ENCODE measurements around the gene VTI1A.

GRCh38 chr10:112708461-112708860, 261.4 kb downstream of the VTI1A start:
- TF ChIP-seq REST (IDR thresholded peaks at IDR 0.05; ENCODE audit: borderline replicate concordance in 1 of 2, low read depth in 1 of 2, low read length in 2 of 2): no peak
- no peak for TF ChIP-seq POLR2AphosphoS5 (IDR thresholded peaks at IDR 0.05; ENCODE audit: low read depth, low read length)
- no peak for TF ChIP-seq POLR2A (IDR thresholded peaks at IDR 0.05; ENCODE audit: insufficient read depth in 1 of 2, low read depth in 2 of 2, low read length in 2 of 2)
- TF ChIP-seq ZNF501 (CRISPR knock-in tag; IDR thresholded peaks at IDR 0.05): no peak
- no peak for TF ChIP-seq ZHX1 (CRISPR knock-in tag; IDR thresholded peaks at IDR 0.05; ENCODE audit: low read depth)
- no peak for TF ChIP-seq ZNF660 (CRISPR knock-in tag; IDR thresholded peaks at IDR 0.05; ENCODE audit: borderline replicate concordance, low read depth)
- TF ChIP-seq MAX (IDR thresholded peaks at IDR 0.05): no peak
- TF ChIP-seq ZSCAN29 (CRISPR knock-in tag; conservative IDR thresholded peaks at IDR 0.05): no peak
- no peak for TF ChIP-seq PTBP1 (IDR thresholded peaks at IDR 0.05; ENCODE audit: low read depth, low read length, poor library complexity, severe bottlenecking)
- no peak for TF ChIP-seq ARID2 (CRISPR knock-in tag; IDR thresholded peaks at IDR 0.05; ENCODE audit: borderline replicate concordance)
- no peak for TF ChIP-seq JUN (CRISPR knock-in tag; IDR thresholded peaks at IDR 0.05)

Data from HepG2 (cell line).